GM23248 (cell line): ENCODE measurements around the gene LY6G6C. TPM values are rescaled to one million over a fixed set of nuclear protein-coding genes. Genes with fewer than 3 reads are reported as not detected.
A peak's percentile ranks its signal among the peaks of the same experiment; 100 is the strongest.

Experiments
- DNase-seq: peaks from one replicate; pipeline ENCODE4 v3.0.0-alpha.2; 2015
- H2AFZ ChIP-seq: fragments of 200-600 bp; sonication (generic); 2 replicates; pipeline ENCODE4 v1.6.1; 2016; ENCODE audit warnings: antibody characterized with exemption
- H3F3A ChIP-seq: fragments of 200-600 bp; sonication (generic); 2 replicates; pipeline ENCODE4 v1.6.1; 2016; ENCODE audit warnings: mild to moderate bottlenecking, antibody characterized with exemption, mixed run types; ENCODE audit not compliant: insufficient read depth
- H3K27ac ChIP-seq: fragments of 200-600 bp; sonication (generic); 2 replicates; pipeline ENCODE4 v1.5.1; 2016; ENCODE audit warnings: mild to moderate bottlenecking
- H3K27me3 ChIP-seq: fragments of 200-600 bp; sonication (generic); replicated peaks from 2 replicates; pipeline ENCODE4 v1.6.1; 2016; ENCODE audit warnings: mild to moderate bottlenecking; ENCODE audit not compliant: insufficient read depth
- H3K36me3 ChIP-seq: fragments of 200-600 bp; sonication (generic); 2 replicates; pipeline ENCODE4 v1.6.1; 2016; ENCODE audit warnings: low read depth, mild to moderate bottlenecking
- H3K4me1 ChIP-seq: fragments of 200-600 bp; sonication (generic); 2 replicates; pipeline ENCODE4 v1.6.1; 2016; ENCODE audit warnings: mild to moderate bottlenecking; ENCODE audit not compliant: insufficient read depth
- H3K4me2 ChIP-seq: fragments of 200-600 bp; sonication (generic); one replicate; pipeline ENCODE4 v1.6.1; 2016; ENCODE audit warnings: mild to moderate bottlenecking; ENCODE audit not compliant: unreplicated experiment
- H3K4me3 ChIP-seq: fragments of 200-600 bp; sonication (generic); 2 replicates; pipeline ENCODE4 v1.5.1; 2016; ENCODE audit warnings: mild to moderate bottlenecking
- H3K79me2 ChIP-seq: fragments of 200-600 bp; sonication (generic); 2 replicates; pipeline ENCODE4 v1.6.1; 2016; ENCODE audit warnings: mild to moderate bottlenecking; ENCODE audit not compliant: insufficient read depth
- H3K9ac ChIP-seq: fragments of 200-600 bp; sonication (generic); 2 replicates; pipeline ENCODE4 v1.6.1; 2016; ENCODE audit warnings: mild to moderate bottlenecking
- H3K9me2 ChIP-seq: fragments of 200-600 bp; sonication (generic); 2 replicates; pipeline ENCODE4 v1.6.1; 2016; ENCODE audit warnings: mixed run types, mild to moderate bottlenecking, moderate library complexity; ENCODE audit not compliant: insufficient read depth
- H3K9me3 ChIP-seq: fragments of 200-600 bp; sonication (generic); one replicate; pipeline ENCODE4 v1.6.1; 2017; ENCODE audit warnings: low read depth
- H4K20me1 ChIP-seq: fragments of 200-600 bp; sonication (generic); 2 replicates; pipeline ENCODE4 v1.6.0; 2016; ENCODE audit not compliant: insufficient read depth
- EZH2 ChIP-seq: fragments of 200-600 bp; sonication (generic); IDR thresholded peaks from 2 replicates; pipeline ENCODE4 v1.6.1; 2018; ENCODE audit warnings: antibody characterized with exemption, mild to moderate bottlenecking; ENCODE audit not compliant: insufficient read depth, poor library complexity, severe bottlenecking
- EZH2phosphoT487 ChIP-seq: fragments of 200-600 bp; sonication (generic); IDR thresholded peaks from 2 replicates; pipeline ENCODE4 v1.6.1; 2018; ENCODE audit warnings: antibody characterized with exemption, moderate library complexity, mild to moderate bottlenecking, low read depth; ENCODE audit not compliant: insufficient read depth
- WGBS, 2 experiments: methylation state at CpG; one replicate each; pipeline ENCODE4 v1.1.6; 2015 to 2017; ENCODE audit warnings: low lambda C conversion rate in 2 of 2, low coverage in 1 of 2; ENCODE audit errors: missing lambda C conversion rate in 2 of 2; 5-methylcytosine and 5-hydroxymethylcytosine counted together
- in situ Hi-C: fragments of 300-500 bp; cut with MboI; formaldehyde crosslinking; loops from 2 replicates; pipeline ENCODE4 v1.15.0; 2020
- polyA plus RNA-seq: library from polyadenylated mRNA; unstranded; fragments of >200 nt; fragmentation: Nextera tagmentation; extraction: Ambion mirVana; gene quantifications from 2 replicates; pipeline ENCODE4 v1.2.1, GENCODE V29; 2016
- total RNA-seq: library from RNA; depleted of rRNA; stranded (reverse); fragments of >200 nt; shearing (Covaris generic); gene quantifications from 2 replicates; pipeline ENCODE4 v1.2.3, GENCODE V29; 2014

Gene LY6G6C
- total and polyA plus RNA-seq, 2 experiments from 2014 or later = not detected

DNA sequence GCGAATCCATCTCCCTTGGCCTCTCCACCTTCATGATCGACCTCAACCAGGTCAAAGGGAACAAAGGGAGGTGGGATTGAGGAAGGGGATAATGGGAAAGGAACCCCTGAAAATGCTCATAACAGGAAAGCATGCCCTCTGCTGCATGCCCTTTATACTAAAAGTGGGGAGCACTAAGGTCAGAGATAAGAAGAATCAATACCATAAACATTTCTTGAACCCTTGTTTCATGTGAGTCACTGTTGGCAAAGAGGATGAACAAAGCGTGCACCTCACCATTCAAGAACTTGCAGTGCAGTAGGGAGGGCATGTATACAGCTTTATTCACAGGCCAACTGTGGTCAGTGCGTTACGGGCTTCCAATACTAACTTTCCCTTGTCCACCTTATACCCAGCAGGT, 39.2 kb upstream of the LY6G6C start:
- Histone ChIP-seq H3K9me3 (no peaks in the 10 kb centered on the region), H3K9ac (no peak overlapping the region), H3K4me2 (no peak overlapping the region), H3K27me3 (no peaks in the 10 kb centered on the region), H3F3A (no peaks in the 10 kb centered on the region), H3K27ac (no peak overlapping the region), H3K79me2 (no peaks in the 10 kb centered on the region), H2AFZ (no peak overlapping the region), H3K9me2 (no peaks in the 10 kb centered on the region), H3K36me3 (no peaks in the 10 kb centered on the region), H4K20me1 (no peaks in the 10 kb centered on the region), H3K4me1 (peaks cover 9% of the 10 kb centered on the region), H3K4me3 (no peak overlapping the region)
- in situ Hi-C loops = no loop called here
- no peak for TF ChIP-seq EZH2phosphoT487
- no peak for TF ChIP-seq EZH2
- WGBS, 2 experiments = 80 to 87% methylated on average over 5 of the region's 5 CpGs
- no peak for DNase-seq

DNA sequence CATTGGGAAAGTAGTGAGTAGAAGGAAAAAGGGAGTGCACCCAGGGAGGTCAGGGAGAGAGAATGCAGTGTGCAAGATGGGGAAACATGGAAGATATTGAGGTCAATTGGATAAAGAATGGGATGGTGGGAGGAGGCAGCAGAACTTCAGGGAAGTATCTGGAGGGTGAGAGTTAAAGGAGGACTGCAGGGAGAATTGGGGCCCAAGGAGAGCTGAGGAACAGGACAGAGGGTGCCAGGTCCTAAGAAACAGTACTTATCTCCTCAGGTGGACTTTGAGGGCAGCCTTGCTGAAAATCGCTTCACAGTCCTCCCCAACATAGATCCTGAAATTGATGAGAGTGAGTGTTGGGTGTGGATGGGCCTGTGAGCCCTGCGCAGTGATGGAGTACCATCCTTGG, 36.7 kb upstream of the LY6G6C start:
- in situ Hi-C loops = no loop called here
- no peak overlapping the region for H3K4me3 ChIP-seq
- H3K9me2 ChIP-seq = no peaks in the 10 kb centered on the region
- no peaks in the 10 kb centered on the region for H3K79me2 ChIP-seq
- H2AFZ ChIP-seq = no peak overlapping the region
- H3K36me3 ChIP-seq = no peaks in the 10 kb centered on the region
- WGBS, 2 experiments = 93 to 100% methylated on average over 2 of the region's 2 CpGs
- H4K20me1 ChIP-seq = no peaks in the 10 kb centered on the region
- peaks cover 2% of the 10 kb centered on the region for H3K4me1 ChIP-seq
- no peaks in the 10 kb centered on the region for H3K27me3 ChIP-seq
- TF ChIP-seq EZH2 = no peak
- no peak for TF ChIP-seq EZH2phosphoT487
- H3K9me3 ChIP-seq = no peaks in the 10 kb centered on the region
- H3K9ac ChIP-seq = no peak overlapping the region
- DNase-seq = no peak
- no peak overlapping the region for H3K27ac ChIP-seq
- H3F3A ChIP-seq = peaks cover 4% of the 10 kb centered on the region; the same call in 1 of the 2 replicates
- no peak overlapping the region for H3K4me2 ChIP-seq

DNA sequence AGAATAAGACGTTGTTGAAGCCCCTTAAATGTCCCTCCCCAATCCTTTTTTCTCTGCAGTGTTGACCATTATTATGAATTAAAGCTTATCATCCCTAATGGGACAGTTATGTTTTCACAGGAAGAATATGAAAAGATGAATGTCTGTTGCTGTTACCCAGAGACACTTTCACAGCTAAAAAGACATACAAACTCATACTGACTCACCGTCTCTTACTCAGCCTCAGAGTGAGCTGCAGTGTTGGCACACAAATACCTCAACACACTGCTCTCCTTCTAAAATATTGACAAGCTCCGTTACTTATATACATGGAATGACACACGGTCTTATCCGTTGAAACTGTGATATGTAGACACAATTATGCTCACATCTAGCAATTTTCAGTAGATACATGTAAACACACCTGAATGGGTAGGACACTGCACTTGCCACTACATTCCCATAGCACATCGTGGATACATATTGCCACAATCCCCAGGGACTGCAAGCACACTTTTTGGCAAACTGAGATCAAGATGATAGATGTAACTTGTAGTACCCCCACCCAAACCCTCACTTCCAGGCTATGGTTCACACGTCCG, 31.3 kb upstream of the LY6G6C start:
- H3K4me2 ChIP-seq = peak overlapping the region; percentile 26
- peaks cover 10% of the 10 kb centered on the region for H3K4me1 ChIP-seq
- no peaks in the 10 kb centered on the region for H4K20me1 ChIP-seq
- WGBS, 2 experiments = 30 to 38% methylated on average over 8 of the region's 8 CpGs
- H3K36me3 ChIP-seq = no peaks in the 10 kb centered on the region
- no peak overlapping the region for H3K4me3 ChIP-seq
- no peak overlapping the region for H2AFZ ChIP-seq
- no peaks in the 10 kb centered on the region for H3K9me2 ChIP-seq
- no peaks in the 10 kb centered on the region for H3K9me3 ChIP-seq
- H3K27me3 ChIP-seq = no peaks in the 10 kb centered on the region
- TF ChIP-seq EZH2phosphoT487 = no peak
- H3K27ac ChIP-seq = peak overlapping the region; percentile 47
- H3K79me2 ChIP-seq = no peaks in the 10 kb centered on the region
- DNase-seq = peak; percentile 91
- peaks cover 13% of the 10 kb centered on the region for H3F3A ChIP-seq
- in situ Hi-C loops = no loop called here
- H3K9ac ChIP-seq = peak overlapping the region; percentile 14; the same call in 1 of the 2 replicates

DNA sequence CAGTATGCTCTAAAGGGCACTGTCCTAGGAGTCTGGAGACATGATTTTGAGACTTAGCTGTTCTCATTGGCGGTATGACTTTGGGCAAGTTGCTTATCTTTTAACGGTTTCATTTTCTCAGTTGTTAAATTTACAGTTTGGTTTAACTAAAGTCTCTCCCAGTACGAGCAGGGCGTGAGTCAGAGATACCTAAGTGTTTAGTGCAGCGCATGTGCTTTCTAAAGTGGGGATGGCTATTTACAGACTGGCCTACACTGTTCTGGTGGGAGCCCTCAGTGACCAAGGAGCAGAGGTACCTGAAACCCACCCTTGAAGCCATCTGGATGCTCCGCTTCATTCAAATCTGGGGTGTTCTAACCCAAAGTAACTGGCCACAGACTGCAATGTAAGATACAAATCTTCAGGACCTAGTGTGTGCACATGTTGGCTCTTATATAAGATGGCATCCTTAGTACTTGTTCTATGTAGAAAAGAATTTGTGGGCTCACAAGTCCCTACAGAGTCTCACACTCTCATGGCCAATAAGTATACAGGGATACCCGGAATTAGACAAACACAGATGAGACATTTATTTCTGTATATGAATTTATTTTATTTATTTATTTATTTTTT, 29.0 kb upstream of the LY6G6C start:
- WGBS, 2 experiments = 94 to 95% methylated on average over 7 of the region's 7 CpGs
- H3K36me3 ChIP-seq = no peaks in the 10 kb centered on the region
- no peak overlapping the region for H3K9ac ChIP-seq
- no peaks in the 10 kb centered on the region for H3K9me2 ChIP-seq
- peaks cover 10% of the 10 kb centered on the region for H3K4me1 ChIP-seq
- H3K4me2 ChIP-seq = no peak overlapping the region
- no peaks in the 10 kb centered on the region for H3K79me2 ChIP-seq
- H2AFZ ChIP-seq = no peak overlapping the region
- H4K20me1 ChIP-seq = no peaks in the 10 kb centered on the region
- H3K9me3 ChIP-seq = no peaks in the 10 kb centered on the region
- no peak overlapping the region for H3K4me3 ChIP-seq
- TF ChIP-seq EZH2 (no peak), EZH2phosphoT487 (no peak)
- no peak overlapping the region for H3K27ac ChIP-seq
- peaks cover 13% of the 10 kb centered on the region for H3F3A ChIP-seq
- no peak for DNase-seq
- H3K27me3 ChIP-seq = no peaks in the 10 kb centered on the region
- in situ Hi-C loops = no loop called here
